D721Med (cell line): ENCODE measurements around the gene FLVCR1.

Source experiments
- DNase-seq: peaks from one replicate; pipeline ENCODE4 v3.0.0; 2011; ENCODE audit warnings: low spot score; ENCODE audit not compliant: insufficient read length
- FAIRE-seq: peaks from 2 replicates; lab custom pipeline; 2011; peaks lifted over from hg19 to GRCh38; lab: Jason Lieb, UNC
- TF ChIP-seq, protein P1 (sequence below): IDR thresholded peaks from 2 replicates; pipeline ENCODE4 v1.5.1; 2012; ENCODE audit warnings: mild to moderate bottlenecking, control low read depth; ENCODE audit not compliant: insufficient read depth; ENCODE audit errors: missing control alignments

FLVCR1 gene

DNA sequence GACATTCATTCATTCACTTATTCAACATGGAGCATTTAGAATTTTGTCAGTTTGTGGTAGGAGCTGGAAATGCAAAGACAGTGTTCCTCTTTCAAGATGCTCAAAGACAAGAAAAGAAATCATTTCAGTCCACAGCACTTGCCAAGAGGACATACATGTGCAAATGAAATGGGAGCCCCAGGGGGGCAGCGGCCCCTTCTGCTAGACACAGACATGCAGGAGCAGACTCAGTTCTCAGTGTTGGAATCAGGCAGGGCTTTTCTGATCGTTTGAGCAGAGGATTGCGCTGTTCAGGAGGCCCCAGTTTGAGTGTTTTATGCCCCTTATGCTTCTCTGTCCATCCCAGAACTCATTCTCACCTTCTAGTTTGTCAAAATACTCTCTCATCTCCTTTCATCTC, 56.7 kb downstream of the FLVCR1 start:
- DNase-seq: no peak
- no peak for FAIRE-seq
- TF ChIP-seq, protein P1, sequence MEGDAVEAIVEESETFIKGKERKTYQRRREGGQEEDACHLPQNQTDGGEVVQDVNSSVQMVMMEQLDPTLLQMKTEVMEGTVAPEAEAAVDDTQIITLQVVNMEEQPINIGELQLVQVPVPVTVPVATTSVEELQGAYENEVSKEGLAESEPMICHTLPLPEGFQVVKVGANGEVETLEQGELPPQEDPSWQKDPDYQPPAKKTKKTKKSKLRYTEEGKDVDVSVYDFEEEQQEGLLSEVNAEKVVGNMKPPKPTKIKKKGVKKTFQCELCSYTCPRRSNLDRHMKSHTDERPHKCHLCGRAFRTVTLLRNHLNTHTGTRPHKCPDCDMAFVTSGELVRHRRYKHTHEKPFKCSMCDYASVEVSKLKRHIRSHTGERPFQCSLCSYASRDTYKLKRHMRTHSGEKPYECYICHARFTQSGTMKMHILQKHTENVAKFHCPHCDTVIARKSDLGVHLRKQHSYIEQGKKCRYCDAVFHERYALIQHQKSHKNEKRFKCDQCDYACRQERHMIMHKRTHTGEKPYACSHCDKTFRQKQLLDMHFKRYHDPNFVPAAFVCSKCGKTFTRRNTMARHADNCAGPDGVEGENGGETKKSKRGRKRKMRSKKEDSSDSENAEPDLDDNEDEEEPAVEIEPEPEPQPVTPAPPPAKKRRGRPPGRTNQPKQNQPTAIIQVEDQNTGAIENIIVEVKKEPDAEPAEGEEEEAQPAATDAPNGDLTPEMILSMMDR: no peak

DNA sequence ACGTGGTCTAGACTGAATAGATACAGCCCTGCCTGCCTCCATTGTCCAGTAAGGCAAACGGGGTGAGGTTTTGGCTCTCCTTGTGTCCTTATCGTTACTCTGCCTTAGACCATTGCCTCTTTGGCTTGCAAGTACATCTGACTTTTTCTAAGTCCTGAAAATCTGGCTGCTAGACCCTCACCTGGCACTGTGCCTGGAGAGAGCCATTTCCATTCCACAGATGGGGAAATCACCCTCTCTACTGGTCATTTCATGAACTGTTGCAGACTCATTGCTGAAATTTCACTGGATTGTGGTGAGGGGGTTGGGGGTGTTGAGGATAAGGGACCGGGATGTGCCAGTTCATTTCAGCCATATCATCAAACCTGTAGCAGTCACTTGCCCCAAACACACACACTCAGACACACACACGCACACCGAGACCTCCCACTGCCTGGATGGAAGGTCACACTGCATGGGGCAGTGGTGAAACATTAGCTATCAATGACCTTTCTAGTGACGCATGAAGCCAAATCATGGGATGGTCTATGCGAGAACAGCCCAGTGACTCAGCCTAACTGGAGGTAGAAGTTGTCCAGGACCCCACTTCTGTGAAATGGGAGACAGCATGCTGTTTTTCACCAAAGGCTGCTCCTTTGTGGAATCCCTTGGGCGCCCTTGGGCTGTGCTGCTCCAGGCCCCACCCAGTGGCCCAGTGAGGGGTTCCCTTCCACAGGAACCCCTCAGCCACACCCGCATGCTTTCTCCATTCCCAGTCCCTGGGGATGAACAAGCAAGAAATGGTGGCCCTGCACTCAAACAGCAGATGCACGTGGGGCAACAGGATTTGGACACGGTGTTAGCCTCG, 57.4 kb downstream of the FLVCR1 start:
- FAIRE-seq: no peak
- TF ChIP-seq, protein P1: peak; percentile 94
- DNase-seq: peak; percentile 72

DNA sequence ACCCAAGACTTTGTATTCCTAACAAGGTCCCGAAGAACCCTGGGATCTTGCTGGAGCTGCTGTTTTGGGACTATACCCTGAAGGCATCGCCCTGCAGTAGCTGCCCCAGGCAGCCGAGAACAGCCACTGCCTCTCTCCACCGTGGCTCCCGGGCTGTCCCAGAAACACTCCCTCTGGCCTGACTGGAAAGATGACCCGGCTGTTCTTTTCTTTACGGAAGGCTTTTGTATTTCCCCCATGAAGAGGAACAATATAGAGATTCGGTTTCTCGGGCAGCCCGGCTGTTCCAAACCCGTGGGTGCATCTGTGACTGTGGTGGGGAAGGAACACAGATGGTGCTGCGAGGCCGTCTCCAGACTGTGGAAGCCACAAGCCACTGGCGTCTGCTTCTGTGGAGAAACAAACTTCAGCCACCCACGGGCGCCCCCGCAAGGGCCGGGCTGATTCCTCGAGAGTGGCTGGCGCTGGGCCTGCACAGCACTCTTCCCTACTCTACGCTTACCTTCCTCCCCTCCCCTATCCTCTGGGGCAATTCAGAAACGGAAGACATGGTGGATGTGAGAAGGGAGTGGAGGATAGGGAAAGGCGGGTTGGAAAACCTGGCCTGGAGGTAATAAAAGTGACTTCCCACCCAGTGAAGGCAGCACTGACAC, 58.5 kb downstream of the FLVCR1 start:
- TF ChIP-seq, protein P1: no peak
- no peak for DNase-seq
- no peak for FAIRE-seq

DNA sequence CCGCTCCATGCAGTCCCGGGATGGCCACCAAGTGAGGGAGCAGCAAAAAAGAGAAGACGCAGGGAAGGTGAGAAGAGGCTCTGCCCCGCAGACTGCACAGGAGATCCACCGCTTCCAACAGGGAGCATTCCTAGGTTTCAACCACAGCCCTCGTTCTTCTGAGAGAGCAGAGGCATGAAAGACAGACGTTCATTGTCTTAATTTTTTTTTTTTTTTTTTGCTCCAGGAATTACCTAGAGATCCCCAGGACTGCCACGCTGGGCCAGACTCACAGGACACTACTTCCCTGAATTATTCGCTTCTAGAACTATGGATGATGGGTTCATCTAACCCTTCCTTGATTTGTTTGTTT, 59.0 kb downstream of the FLVCR1 start:
- TF ChIP-seq, protein P1: no peak
- DNase-seq (no peak), FAIRE-seq (no peak)

DNA sequence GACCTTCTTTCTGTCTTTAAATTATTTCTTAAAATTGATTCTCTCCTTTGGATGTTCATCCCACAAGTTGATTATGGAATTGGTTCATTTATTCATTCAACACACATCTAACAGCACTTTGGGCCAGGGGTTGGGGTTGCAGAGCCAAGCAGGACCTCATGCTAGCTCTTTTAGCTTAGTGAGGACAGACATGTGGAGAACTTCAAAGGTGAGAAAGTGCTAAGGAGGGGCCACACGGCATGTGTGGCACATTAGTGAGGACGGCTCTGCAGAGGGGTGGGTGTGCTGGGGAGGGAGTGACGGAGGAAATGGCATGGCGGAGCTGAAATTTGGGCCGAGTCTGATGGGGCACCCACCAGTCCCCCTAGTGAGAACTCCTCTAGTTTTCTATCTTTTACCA, 59.8 kb downstream of the FLVCR1 start:
- TF ChIP-seq, protein P1: no peak
- DNase-seq (no peak), FAIRE-seq (no peak)

DNA sequence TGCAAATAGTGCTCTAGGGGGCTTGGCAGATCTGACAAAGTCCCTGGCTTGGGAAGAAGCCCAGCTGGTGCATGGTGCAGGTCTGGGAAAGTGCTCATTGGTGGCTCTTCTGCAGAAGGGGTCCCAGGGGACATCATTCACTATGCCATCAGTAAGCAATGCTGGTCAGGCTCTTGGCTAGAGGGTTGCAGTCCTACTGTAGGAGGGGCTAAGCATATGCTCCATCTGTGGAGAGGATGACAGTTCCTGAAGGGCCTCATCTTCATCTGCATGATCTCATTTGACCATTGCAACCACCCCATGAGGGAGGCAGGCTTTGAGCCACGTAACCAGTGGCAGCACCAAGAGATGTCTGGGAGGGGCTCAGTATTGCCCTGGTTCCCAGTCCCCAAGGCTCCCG, 60.7 kb downstream of the FLVCR1 start:
- TF ChIP-seq, protein P1: no peak
- FAIRE-seq (no peak), DNase-seq (no peak)

DNA sequence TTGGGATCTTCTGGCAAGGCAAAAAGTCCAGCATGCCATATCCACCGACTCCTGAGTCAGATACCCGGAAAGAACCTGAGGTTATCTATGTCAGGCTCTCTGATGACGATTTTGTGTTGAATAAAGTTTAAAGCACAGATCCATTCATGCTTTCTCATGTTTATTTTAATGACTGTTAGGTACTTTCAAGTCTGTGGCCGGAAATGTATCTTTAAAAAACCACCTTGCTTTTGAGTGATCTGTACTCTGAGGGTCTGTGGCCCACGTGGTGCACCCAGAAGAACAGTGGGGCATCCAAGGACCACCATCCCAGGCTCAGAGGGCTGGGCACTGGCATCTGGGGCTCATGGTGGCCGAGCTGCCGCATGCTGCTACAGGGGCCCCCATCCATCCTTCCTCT, 62.2 kb downstream of the FLVCR1 start:
- DNase-seq: no peak
- no peak for FAIRE-seq
- TF ChIP-seq, protein P1: no peak
